Endometrial microvascular endothelial cells (primary cell): Measurements from ENCODE around the gene MRGPRF. TPM values are rescaled to one million over a fixed set of nuclear protein-coding genes. Genes with fewer than 3 reads are reported as not detected.
"Not testable (repeated sequence)": the region's sequence is repeated elsewhere in the genome, so short reads cannot be mapped to it uniquely, and the experiment has no call there.

Experiments used
- in situ Hi-C: cut with HindIII; loops from 2 replicates; pipeline ENCODE4 v1.10.0; 2017; ENCODE audit warnings: low sequenced_read_pairs, low pct_unique_long_range_greater_than_20kb; ENCODE audit errors: inconsistent ontology term
- total RNA-seq: library from RNA; depleted of rRNA; stranded (reverse); fragments of >200 nt; gene quantifications from one replicate; pipeline ENCODE4 v1.2.3, GENCODE V29; 2015; ENCODE audit errors: inconsistent ontology term

The MRGPRF gene
- total RNA-seq, 1 donor from 2014 or later = not detected

GRCh38 chr11:69005631-69006368, 7.2 kb downstream of the MRGPRF start:
- in situ Hi-C loops = no loop called here

GRCh38 chr11:69005183-69005630, 7.8 kb downstream of the MRGPRF start:
- in situ Hi-C loops = no loop called here

GRCh38 chr11:69004411-69005182, 8.4 kb downstream of the MRGPRF start:
- in situ Hi-C loops = no loop called here

GRCh38 chr11:69003866-69004367, 9.1 kb downstream of the MRGPRF start:
- in situ Hi-C loops = no loop called here

DNA sequence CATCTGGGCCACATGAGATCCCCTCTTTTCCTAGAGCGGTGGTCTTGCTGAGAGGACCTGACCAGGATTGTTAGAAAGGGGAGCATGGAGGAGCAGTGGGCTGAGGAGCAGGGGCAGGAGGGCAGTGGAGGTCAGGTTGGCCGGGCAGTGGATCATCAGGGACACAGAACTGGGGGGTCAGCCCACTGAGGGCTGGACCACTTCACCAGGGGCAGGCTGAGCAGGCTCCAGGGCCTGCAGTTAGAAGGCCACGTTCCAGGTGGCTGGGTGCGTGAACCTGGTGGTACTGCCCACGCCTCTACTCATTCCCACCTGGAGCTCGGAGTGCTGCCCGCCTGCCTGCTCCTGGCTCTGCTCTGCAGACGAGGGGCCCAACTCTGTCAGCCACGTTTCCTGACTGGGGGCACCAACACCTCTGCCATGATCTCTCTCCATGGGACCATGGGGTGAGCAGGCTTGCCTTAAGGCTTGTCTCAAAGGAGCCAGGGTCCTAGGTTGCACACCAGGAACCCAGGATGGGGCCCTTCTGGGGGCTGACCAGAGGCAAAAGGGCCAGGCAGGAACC, 9.7 kb downstream of the MRGPRF start:
- in situ Hi-C loops = no loop called here

DNA sequence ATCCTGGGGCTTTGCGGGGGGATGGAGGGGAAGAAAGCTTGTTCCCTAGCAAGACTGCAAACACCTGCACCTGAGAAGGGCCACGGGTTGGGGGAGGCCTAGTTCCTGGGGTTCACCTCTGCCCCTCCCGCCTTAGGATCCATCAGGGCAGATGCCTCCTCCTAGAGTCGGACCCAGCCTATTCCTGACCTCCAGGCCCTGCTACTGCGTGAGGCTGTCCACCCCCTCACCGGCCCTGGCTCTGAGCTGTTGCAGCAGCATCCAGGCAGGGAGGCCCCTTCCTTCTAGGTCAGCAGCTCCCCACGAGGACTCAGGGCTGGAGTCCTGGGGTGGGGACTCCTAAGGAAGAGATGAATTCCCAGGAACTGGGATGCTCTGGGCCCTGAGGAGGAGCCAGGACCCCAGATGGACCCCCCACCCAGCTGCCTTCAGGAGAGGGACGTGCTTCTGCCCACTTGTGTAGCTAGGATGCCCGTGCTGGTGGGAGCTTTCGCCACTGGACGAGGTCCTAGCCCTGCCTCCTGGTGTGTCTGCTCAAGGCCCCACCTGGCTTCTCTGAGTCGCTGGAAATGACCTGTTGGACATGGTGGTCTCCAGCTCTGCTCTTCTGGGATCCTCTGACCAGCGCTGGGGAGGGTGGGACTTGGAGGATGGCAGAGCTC, 10.3 kb downstream of the MRGPRF start:
- in situ Hi-C loops = no loop called here

DNA sequence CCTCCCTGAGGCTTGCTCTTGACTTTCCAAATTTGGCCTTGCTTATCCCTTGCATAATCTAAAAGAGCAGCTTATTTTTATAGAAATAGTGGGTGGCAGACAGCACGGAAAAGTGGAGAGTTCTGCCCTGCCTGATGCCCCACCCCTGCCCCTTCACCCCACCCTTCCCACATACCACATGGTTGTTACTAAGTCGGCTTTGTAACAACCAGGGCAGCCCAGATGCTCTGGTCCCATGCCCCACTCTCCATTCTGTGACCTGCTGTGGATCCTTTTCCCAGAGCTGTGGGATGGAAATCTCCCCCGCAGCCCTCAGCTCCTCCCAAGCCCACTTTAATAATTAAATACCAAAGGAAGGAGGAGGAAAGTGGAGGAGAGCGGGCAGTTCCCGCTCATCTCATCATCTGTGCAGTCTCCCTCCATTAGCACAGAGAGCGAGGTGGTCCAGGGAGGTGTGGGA, 10.9 kb downstream of the MRGPRF start:
- in situ Hi-C loops = no loop called here

DNA sequence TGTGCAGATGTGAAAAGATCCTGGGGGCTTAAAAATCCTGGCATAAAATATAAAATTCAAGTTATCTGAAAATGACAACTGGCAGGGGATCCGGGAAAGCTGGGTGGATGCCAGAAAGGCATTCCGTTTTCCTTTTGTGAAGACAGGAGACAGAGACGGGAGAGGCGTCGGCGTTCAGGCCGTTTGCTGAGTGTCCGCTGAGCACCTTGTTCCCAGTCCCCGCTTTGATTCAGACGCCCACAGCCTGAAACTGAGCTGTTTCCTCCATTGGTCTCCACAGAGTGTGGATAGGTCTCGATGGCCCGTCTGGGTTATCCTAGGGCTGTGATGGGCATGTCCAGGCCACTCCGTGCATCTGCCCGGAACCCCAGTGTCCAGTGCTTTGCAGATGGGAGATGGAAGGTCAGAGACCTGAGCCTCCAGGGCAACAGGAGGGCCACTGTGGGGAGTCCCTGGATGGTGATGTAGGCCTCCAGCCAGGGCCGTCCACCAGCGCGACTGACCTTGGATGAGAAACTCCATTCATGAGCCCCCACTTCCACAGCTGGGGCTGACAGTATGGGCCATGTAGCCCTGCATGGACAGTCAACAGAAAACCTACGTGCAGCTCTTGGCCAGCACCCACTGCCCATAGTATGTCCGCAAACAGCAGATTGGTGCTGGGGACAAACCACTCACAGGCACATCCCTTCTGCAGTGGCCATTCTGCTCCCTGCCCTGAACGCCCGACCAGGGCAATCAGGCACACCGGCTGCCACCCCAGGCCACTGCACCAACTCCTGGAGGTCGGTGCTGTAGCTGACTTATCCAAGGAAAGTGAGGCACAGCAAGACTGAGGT, 11.6 kb downstream of the MRGPRF start:
- in situ Hi-C loops = no loop called here

GRCh38 chr11:69000831-69001242, 12.2 kb downstream of the MRGPRF start:
- in situ Hi-C loops = no loop called here

- in situ Hi-C loops = no loop called here
Observed at GRCh38 chr11:69000391-69000790, 12.7 kb downstream of the MRGPRF start.

- in situ Hi-C loops = not testable (repeated sequence)
Observed at GRCh38 chr11:68999748-69000355, 13.2 kb downstream of the MRGPRF start.

DNA sequence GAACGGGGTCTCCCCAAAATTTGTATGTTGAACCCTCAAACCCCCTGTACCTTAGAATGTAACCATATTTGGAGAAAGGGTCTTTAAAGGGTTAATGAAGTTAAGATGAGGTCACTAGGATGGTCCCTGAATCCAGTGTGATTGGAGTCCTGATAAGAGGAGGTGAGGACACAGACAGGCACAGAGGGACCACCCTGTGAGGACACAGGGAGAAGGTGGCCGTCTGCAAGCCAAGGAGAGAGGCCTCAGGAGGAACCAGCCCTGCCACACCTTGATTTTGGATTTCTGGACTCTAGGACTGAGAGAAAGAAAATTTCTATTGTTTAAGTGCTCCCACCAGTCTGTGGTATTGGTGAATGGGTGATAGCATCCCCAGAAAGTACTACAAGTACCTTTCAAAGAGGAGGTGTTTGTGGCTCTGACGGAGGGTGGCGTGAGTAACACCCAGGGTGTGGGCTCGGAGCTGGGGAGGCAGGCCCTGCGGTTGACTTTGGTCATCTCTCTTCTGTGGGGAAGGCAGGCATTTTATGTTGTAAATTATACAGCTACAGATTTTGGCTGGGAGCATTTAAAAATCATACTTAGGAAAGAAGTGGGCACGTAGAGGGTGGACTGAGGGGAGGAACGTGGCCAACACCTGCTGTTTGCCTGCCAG, 13.8 kb downstream of the MRGPRF start:
- in situ Hi-C loops = no loop called here

GRCh38 chr11:68998390-68998911, 14.6 kb downstream of the MRGPRF start:
- in situ Hi-C loops = no loop called here

- in situ Hi-C loops = no loop called here
Observed at GRCh38 chr11:68997995-68998348, 15.1 kb downstream of the MRGPRF start.

- in situ Hi-C loops = no loop called here
Observed at GRCh38 chr11:68997124-68997994, 15.7 kb downstream of the MRGPRF start.

DNA sequence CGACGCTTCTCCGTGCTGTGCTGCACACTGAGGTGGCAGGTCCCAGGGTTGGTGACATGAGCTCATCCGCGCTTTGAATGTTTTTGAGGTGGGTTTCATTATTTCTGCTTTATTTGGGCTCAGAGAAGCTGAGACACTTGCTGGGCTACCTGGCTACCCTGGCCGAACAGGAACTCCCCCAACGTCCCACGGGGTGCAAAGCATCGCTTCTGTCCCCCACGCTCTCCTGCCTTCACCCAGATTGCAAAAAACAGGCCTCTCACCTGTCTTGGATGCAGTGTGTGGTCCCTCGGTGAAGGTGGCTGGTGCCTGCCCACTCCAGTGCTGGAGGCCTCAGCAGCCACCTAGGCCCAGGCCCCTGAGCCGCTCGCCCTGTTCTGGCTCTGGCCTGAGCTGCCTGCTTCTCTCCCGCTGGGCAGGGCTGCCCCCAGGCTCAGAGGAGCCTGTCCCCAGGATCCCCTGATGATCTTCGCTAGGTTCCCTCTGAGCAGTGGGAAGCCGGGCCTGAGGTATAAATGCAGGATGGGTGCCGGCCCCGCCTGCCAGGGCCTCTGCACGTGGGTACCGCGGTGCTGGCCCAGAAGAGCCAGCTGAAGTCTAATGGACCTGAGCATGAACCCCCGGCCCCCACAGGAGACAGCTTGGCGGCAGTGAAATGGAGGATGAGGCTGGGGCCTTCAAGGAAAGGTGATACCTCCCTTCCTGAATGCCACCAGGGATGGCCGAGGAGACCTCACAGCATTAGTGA, 16.5 kb downstream of the MRGPRF start:
- in situ Hi-C loops = no loop called here
